HG02981 (cell line): ENCODE data around the gene ENTPD7.

Source experiments
- ATAC-seq: cut with Tn5 transposase; IDR thresholded peaks from one replicate; pipeline ENCODE4 v1.9.1; 2021; ENCODE audit warnings: mild to moderate bottlenecking, moderate library complexity; ENCODE audit not compliant: unreplicated experiment

Gene ENTPD7

DNA sequence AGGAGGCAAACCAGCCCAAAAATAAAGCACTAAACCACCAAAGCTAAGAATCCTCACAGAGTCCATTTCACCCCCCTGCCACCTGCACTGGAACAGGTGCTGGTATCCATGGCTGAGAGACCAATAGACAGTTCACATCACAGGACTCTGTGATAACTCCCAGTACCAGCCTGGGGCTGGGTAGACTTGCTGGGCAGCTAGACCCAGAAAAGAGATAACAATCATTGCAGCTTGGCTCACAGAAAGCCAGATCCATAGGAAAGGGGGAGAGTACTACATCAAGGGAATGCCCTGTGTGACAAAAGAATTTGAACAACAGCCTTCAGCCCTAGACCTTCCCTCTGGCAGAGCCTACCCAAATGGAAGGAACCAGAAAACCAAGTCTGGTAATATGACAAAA is 25.5 kb upstream of the ENTPD7 start:
- no peak for ATAC-seq

DNA sequence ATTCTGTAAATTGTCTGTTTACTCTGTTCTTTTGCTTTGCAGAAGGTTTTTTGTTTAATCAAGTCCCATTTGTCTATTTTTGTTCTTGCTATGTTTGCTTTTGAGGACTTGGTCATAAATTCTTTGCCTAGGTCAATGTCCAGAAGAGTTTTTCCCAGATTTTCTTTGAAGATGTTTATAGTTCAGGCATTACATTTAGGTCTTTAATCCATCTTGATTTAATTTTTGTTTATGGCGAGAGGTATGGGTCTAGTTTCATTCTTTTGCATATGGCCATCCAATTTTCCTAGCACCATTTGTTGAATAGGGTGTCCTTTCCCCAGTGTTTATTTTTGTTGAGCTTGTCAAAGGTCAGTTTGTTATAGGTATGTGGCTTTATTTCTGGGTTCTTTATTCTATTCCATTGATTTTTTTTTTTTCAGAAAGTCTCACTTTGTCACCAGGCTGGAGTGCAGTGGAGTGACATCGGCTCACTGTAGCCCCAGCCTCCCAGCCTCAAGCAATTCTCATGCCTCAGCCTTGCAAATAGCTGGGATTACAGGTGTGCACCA is 11.6 kb upstream of the ENTPD7 start:
- no peak for ATAC-seq

DNA sequence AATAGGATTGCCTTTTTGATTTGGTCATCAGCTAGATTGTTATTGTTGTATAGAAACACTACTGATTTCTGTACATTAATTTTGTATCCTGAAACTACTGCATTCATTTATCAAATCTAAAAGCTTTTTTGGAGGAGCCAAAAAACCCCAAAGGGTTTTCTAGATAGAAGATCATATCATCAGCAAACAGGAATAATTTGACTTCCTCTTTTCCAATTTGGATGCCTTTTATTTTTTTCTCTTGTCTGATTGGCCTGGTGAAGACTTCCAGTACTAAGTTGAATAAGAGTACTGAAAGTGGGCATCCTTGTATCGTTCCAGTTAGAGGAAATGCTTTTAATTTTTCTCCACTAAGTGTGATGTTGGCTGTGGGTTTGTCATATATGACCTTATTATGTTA is 10.6 kb upstream of the ENTPD7 start:
- no peak for ATAC-seq

DNA sequence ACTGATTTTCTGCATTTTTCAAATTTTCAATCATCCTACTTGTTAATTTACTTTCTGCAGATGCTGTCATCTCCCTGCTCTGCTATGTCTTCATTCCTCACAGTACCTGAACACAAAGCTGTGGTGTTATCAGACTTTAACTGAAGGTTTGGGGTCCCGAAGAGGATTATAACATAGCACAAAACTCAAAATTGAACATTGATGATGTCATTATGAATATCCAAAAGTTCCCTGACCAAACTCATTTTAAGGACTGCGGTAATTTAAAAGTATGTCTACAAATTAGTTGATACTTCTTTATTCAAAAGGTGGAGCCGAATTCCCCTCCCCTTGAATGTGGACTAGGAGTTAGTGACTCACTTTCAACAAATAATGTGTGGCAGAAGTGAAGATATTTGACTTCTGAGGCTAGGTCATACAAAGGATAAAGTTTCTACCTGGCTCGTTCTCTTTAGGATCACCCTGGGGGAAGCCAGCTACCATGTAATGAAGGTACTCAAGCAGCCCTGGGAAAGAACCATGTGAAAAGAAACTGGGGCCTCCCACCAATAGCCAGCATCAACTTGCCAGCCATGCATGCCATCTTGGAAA is 6.4 kb upstream of the ENTPD7 start:
- no peak for ATAC-seq

DNA sequence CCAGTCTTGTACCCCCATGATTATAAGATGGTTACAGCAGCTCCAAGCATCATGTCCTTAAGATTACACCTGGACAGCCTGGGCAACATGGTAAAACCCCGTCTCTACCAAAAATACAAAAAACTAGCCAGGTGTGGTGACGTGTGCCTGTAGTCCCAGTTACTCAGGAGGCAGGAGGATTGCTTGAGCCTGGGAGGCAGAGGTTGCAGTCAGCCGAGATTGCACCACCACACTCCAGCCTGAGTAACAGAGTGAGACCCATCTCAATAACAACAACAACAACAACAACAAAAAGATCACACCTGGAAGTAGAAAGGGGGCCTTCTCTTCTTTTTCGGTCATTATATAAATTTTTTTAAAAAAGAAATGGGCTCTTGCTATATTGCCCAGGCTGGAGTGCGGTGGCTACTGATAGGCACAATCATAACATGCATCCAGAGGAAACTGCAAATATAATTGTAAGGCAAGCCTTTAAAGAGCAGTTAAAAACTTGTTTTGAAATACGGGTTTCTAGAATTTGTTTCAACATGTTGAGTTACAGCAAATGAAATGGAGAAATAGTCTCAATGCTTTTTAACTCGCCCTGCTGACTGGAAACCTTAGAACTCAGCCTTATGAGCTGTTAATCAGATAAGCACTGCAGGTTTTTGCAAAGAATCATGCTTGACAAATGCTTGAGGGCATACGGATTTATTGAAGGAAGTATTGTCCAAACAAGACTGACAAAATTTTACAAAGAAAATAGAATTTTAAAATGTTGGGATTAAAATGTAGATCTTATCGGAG is 4.7 kb upstream of the ENTPD7 start:
- no peak for ATAC-seq

DNA sequence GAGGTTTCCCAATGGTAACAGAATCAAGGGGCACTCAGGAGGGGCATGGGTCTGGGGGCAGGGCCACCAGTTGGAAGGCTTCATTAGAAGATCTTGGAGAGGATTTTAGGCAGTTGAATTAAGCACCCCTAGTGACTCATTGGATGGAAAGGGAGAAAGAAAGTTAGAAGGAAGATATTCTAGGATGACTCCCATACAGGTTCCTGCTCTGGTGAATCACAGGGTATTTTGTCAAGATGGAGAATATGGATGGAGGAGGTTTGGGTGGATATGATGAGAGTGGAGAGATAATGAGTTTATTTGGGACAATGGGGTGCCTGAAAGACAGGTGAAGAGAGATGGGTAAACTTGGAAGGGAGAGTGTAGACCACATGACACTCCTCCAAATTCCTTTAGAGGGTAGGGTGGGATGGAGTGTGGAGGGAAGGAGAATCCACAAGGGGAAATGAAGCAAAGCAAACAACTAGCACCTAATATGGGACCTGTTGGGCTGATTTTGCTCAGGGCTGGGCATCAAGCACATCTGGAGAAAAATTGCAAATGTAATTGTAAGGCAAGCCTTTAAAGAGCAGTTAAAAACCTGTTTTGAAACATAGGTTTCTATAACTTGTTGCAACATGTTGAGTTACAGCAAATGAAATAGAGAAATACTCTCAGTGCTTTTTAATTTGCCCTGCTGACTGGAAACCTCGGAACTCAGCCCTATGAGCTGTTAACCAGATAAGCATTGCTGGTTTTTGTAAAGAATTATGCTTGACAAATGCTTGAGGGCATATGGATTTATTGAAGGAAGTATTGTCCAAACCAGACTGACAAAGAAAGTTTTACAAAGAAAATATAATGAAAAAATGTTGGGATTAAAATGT is 2.9 kb upstream of the ENTPD7 start:
- no peak for ATAC-seq

DNA sequence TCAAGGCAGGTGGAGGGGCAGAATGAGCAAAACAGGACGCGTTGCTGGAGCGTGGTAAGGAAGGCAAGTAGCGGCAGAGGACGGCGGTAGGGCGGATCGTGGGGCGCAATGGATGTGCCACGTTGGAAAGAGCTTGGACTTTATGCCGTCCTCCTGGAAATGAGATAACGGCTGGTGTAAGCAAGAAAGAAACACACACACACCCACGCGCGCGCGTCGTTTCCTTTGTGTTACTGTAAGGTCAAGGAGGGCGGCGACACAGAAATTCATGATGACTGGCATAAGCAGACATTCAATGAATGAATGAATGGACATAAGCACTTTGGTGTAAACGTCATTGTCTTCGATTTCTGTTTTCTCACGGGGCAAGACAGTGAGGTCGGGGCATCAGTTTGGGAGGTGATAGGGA is 683 bp upstream of the ENTPD7 start:
- ATAC-seq, result no peak

DNA sequence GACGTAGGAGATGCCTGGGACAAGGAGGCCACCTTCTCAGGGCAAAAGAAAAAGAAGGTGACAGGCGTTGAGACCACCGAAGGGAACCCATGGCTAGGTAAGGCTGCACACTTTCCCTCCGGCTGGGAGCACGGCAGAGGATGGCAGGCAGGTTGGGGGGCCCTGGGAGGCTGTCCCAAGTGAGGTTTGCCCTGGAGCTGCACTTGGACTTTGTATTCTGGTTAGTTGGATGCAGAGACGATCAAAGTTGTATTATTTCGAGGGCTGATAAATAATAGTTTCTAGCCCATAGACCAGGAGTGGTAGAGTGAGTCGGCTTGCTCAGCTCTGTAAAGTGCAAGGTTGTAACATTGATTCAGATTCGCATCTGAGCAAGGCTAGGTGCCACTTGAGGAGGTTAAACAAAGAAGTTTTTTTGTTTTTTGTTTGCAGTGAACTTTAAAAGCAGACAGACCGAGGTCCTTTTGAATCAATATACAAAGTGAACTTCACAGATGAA is 608 bp downstream of the ENTPD7 start:
- no peak for ATAC-seq

DNA sequence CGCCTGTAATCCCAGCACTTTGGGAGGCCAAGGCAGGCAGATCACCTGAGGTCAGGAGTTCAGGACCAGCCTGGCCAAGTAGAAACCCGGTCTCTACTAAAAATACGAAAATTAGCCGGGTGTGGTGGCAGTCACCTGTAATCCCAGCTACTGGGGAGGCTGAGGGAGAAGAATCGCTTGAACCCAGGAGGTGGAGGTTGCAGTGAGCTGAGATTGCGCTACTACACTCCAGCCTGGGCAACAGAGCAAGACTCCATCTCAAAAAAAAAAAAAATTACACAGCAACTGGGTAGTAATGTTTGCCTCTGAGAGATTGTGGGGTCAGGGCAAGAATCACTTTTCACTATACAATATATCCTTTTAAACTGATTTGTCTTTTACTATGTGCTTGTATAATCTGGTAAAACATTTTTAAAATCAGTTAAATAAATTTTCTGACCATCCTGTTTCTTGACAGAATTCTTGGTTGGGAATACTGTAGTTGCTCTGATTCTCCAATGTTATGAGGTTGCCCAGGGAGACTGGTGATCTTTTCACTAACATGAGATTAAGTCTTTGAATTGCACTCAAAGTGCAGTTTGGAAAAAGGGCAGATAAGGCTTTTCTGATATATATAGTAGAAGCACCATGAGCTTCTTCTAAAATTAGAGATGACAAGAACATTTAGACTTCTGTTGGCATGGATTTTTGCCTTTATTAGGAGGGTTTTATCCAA is 1.5 kb downstream of the ENTPD7 start:
- no peak for ATAC-seq

DNA sequence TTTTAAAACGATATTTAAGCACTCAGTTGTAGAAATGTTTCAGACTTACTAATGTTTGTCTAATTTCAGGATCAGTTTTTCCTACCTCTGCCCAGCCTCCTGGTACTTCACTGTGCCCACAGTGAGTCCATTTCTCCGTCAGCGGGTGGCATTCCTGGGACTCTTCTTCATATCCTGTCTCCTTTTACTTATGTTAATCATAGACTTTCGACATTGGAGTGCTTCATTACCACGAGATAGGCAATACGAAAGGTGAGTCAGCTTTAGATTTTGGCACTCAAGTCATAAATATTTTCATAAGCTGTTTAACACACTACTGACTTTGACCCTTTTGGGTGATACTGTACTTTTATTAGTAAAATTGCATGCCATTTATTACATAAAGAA is 2.1 kb downstream of the ENTPD7 start:
- no peak for ATAC-seq

DNA sequence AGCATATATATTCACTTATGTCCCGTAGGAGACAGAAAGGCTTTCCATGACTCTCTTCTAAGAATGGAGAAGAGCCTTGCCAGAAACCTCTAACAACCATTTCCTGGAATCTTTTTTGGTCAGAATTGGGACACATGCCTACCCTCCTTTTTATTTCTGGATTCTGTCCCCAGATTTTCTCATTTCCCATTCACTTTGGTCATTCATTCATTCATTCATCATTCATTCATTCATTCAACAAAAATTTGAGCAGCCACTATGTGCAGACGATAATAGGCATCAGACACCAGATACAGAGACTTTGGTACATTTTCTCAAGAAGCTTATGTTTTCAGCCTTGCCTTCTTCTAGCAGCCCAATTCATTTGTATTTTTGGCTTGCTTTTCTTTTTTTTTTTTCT is 6.0 kb downstream of the ENTPD7 start:
- ATAC-seq, result no peak

DNA sequence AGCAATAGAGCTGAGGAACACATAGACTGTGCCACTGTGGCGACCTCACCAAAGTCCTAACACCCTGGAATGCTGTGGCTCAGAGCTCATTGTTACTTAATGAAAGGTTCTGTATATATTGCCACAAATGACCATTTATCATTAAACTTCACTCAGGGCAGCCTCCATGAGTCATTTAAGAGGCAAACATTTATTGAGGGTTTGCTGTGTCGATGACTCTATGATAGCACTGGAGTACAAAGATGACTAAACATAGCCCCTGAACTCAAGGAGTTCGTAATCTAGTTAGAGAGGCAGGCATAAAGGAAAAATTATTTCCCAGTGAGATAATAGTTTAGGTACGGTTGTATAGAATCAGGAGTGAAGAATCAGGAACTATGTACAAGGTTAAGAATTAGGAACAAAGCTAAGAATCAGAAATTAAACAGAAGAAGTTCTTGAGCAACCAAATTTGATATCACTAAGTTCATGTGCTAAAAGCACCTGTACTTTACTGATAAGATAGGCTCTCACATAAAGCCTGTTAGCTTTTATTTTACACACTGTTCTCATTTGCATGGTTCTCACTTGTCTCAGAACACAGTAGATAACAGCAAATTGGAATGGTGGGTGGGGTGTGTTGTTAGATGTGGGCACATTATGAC is 7.9 kb downstream of the ENTPD7 start:
- no peak for ATAC-seq

DNA sequence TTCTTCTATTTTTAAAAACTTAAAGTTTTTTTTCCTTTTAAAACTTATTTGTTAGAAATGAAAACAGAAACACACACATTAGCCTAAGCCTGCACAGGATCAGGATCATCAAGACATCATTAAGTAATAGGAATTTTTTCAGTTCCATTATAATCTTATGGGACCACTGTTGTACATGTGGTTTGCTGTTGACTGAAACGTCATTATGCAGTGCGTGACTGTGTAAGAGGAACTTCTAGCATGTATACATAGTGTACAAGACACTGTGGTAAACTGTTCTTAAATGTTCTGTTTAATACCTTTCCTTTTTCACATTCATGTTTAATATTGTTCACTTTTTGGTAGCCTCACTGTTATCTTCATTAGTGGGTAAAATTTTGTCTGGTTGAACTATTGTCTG is 12.1 kb downstream of the ENTPD7 start:
- no peak for ATAC-seq

DNA sequence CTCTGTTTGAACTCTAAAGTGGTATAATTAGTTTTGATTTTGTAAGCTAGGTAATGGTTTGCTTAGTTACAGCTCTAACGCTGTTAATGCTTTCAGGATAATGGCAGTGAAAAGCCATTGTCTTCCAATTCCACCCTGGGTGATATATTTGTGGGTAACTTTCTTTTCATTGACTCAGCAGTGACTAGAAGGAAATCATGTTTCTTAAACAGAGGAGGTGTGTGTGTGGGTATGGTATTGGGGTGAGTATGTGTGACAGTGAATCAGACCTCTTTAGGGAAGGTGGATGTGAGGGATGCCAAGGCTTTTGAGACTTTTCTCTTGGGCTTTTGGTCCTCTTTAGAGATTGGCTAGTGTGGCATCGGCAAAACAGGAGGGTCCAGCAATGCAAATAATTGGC is 13.6 kb downstream of the ENTPD7 start:
- ATAC-seq, result no peak

DNA sequence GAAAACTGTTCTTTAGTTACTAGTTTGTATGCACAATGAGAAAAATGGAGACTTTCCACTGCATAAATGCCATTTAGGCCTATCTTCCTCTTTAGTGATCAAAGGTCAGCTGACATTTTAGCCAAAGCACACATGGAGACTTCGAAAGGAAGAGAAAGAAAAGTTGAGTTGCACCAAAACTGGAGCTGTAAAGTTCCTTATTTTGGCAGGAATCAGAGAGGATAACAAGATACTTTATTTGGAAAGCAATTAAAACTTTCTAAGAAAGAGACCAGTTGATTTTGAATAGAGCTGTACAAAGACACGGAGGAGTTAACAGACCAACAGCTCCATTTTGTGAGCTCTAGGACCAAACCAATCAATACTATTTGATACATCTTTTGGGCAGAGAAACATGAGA is 14.2 kb downstream of the ENTPD7 start:
- ATAC-seq, result no peak

DNA sequence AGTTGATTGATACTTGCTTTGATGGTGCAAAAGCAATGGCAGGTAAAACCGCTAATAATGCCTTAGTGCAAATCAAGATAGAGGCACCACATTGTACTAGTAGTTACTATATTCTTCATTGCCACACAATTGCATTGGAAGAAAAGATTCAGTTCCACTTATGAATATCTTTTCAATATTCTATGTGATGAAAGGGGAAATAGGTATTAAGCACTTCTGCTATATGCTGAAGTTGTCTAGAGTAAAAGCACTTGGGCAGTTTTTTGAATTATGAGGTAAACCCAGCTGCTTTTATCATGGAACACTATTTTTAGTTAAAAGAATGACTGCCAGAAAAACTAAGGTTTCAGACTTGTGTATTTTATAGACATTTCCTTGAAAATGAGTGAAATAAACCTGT is 15.5 kb downstream of the ENTPD7 start:
- ATAC-seq, result no peak

DNA sequence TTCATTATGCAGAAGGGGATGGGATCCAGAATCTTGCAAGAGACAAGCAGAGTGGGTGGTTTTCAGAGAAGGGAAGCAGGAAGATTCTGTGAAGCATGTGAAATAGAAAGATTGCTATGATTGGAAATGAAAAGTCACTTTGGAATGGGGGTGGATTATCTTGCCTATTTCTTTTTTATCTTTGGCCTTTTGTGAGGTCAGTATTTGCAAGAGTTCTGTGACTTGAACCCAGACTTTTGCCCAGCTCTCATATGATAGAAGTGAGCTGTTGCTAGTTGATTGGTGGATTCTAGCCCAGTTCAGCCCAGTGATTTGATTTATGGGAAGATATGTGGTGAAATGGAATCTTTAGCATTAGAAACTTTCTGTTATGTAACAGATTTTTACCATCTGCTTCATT is 17.1 kb downstream of the ENTPD7 start:
- no peak for ATAC-seq

DNA sequence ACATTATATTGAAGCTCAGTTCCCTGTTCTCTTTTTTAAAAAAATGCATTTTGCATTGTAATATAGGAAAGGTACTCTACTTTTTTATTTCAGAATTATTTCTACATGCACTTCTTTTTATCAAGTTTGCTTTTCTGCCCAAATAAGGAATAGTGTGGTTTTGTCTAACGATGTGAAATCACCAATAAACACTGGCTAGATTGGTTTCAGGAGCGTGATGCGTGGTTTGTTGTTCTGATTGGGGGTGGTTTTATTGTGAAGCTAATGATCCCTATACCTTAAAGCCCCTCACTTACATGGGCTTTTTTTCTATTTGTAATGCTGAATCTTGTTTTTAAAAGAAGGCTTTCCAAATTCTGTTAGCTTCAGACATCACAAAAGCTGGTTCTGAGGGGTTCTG is 17.6 kb downstream of the ENTPD7 start:
- ATAC-seq, result no peak

DNA sequence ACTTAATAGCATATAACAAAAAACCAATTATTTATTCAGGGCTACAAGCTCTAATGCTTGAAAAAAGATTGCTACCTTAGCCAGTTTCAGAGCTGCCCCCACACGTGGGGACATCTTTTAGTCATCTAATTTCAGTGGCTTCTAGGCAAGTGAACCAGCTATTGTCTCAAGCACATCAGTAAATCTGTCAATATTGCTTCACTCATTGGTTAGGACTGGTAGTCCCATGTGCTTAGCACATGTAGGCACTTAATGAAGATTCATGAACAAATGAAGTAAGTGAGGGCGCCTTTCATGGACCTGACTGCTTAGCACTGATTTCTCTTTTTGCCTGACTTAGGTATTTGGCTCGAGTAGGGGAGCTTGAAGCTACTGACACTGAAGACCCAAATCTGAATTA is 19.6 kb downstream of the ENTPD7 start:
- ATAC-seq, result no peak

DNA sequence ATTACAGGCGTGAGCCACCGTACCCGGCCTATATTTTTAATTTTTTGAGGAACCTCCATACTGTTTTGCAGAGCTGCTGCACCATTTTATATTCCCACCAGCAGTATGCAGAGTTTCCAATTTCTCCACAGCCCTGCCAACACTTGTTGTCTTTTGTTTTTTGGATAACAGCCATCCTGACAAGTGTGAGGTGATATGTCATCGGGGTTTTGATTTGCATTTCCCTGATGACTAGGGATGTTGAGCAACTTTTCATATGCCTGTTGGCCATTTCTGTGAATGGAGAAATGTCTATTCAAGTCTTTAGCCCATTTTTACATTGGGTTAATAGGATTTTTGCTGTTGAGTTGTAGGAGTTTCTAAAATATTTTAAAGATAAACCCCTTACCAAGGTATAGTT is 22.2 kb downstream of the ENTPD7 start:
- no peak for ATAC-seq
